H1 (cell line): ENCODE measurements around the gene UBE2F. TPM values are rescaled to one million over a fixed set of nuclear protein-coding genes. Genes with fewer than 3 reads are reported as not detected.

Experiments used
- ASH2L ChIP-seq: fragments of 200-600, 300-600 bp; sonication (generic); IDR thresholded peaks from one replicate; pipeline ENCODE4 v1.7.1; 2017; ENCODE audit warnings: low read length
- CHD7 ChIP-seq: fragments of 300-600 bp; sonication (generic); IDR thresholded peaks from 2 replicates; pipeline ENCODE4 v1.7.1; 2012; ENCODE audit warnings: low read length, moderate library complexity, mild to moderate bottlenecking, inconsistent platforms; ENCODE audit not compliant: insufficient replicate concordance
- YY1 ChIP-seq: IDR thresholded peaks from 2 replicates; pipeline ENCODE4 v1.6.1; 2011; ENCODE audit warnings: low read depth, mild to moderate bottlenecking, low read length
- polyA plus RNA-seq, 7 experiments: library from polyadenylated mRNA; depleted of rRNA in 3 of 7; stranded (reverse) in 5 of 7; unstranded in 2 of 7; fragments of >200 nt in 5 of 7; fragments of 200-250 nt in 2 of 7; gene quantifications; 1 replicate in 5 of 7; 2 replicates in 1 of 7; 4 replicates in 1 of 7; pipeline versions ENCODE4 v1.2.1 to v1.2.3, GENCODE V29; 2011 to 2013; ENCODE audit warnings: missing spikeins in 2 of 7, mixed read lengths in 2 of 7
- total RNA-seq: library from RNA; stranded (reverse); fragmentation: NEBNext Ultra II Directional; extraction: Animal tissue kit (Norgen Biotek cat#: 25700); gene quantifications from 2 replicates; pipeline ENCODE4 v1.2.1, GENCODE V29; 2021

The UBE2F gene
- total and polyA plus RNA-seq, 2 of the 8 experiments (the other 6 are each of a cell fraction or from before 2014, with no cell fraction given), result 43.3 to 59.8 TPM

- TF ChIP-seq CHD7 (no peak), ASH2L (no peak), YY1 (no peak)
- TF ChIP-seq, all 59 proteins: peak for 0
Measured at GRCh38 chr2:237952851-237953250, 14.0 kb upstream of the UBE2F start (continued).
